Upper lobe of left lung (tissue), 4 donors: Measurements from ENCODE around the gene ITGAE.

ENCODE experiments used
- CTCF ChIP-seq, 6 experiments: fragments of 450-650 bp in 4 of 6; fragments of 200-600 bp in 2 of 6; sonication (generic) in 2 of 6; IDR thresholded peaks; one replicate each; pipeline ENCODE4 v1.5.1; 2016 to 2019; ENCODE audit warnings: antibody characterized with exemption in 6 of 6
- EP300 ChIP-seq, 4 donors: sonication (generic); formaldehyde crosslinking; IDR thresholded peaks; one replicate each; pipeline ENCODE4 v1.5.1; 2017; ENCODE audit warnings: antibody characterized with exemption in 4 of 4, control low read depth in 2 of 4
- POLR2A ChIP-seq, 4 donors: fragments of 450-650 bp; IDR thresholded peaks; one replicate each; pipeline ENCODE4 v1.5.1; 2016 to 2017; ENCODE audit warnings: antibody characterized with exemption in 4 of 4, mild to moderate bottlenecking in 2 of 4
- POLR2AphosphoS5 ChIP-seq, 2 donors: sonication (generic); formaldehyde crosslinking; IDR thresholded peaks; one replicate each; pipeline ENCODE4 v1.5.1; 2017; ENCODE audit warnings: antibody characterized with exemption in 2 of 2

DNA sequence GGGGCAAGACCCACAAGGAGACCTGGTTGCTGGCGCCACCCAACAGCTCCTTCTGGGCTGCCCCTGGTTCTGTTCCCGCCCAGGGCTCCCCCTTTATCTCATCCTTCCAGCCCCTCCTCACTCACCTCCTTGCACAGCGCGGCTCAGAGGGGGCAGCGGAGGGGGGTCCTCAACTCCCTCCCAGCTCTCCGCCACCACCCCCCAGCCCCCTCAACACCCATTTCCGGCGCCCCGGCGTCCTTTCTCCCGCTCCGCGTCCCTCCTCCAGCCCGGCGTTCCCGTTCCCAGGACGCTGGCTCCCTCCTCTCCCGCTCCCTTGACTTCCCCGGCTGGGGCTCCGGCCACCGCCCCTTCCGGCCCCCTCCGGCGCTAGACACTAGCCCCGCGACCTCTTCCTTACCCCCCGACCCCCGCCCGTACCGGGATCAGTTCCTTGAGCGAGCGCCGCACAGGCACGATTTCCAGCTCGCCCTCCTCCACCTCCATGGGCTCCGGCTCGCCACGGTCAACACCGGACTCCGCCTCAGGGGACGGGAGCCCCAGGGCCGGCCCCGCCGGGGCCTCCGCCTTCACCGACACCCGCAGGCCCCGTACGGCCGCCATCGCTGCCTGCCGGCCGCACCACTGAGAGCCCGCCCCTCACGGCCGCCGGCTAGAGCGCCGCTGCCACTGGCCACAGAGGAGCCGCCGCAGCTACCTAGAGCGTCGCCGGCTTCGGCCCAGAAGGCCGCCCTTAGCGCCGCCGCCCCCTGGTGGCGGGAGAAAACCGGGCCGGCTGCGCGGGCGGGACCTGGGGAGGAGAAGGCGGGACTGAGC is 44.8 kb upstream of the ITGAE start, which contains the start of gene NCBP3:
- TF ChIP-seq CTCF (IDR thresholded peaks at IDR 0.05) (peak; percentile 95 to 100 (median 98)), POLR2A (IDR thresholded peaks at IDR 0.05) (peak in 3 of 4 donors; percentile 66 to 91 (median 88)), EP300 (IDR thresholded peaks at IDR 0.05) (peak in 1 of 4 donors; percentile 16), POLR2AphosphoS5 (IDR thresholded peaks at IDR 0.05) (peak; percentile 87)
